Esophagus squamous epithelium (tissue), 5 donors: Measurements from ENCODE around the gene IER5L. TPM values are rescaled to one million over a fixed set of nuclear protein-coding genes. Genes with fewer than 3 reads are reported as not detected.

ENCODE experiments used
- DNase-seq: peaks from one replicate; lab custom pipeline; 2025; lab: John Stamatoyannopoulos, UW
- H3K27ac ChIP-seq, 4 donors: fragments of 200-600 bp; sonication (generic); one replicate each; pipeline ENCODE4 v1.5.1; 2016 to 2019; ENCODE audit warnings: mild to moderate bottlenecking in 1 of 4
- H3K27me3 ChIP-seq, 4 donors: fragments of 200-600 bp; sonication (generic); 1 replicate in 3 of 4; 2 replicates in 1 of 4; pipeline versions ENCODE4 v1.5.1 to v1.6.0; 2017 to 2021; ENCODE audit warnings: antibody characterized with exemption in 1 of 4
- H3K36me3 ChIP-seq, 3 donors: fragments of 200-600 bp; sonication (generic); one replicate each; pipeline ENCODE4 v1.5.1; 2016 to 2019
- H3K4me1 ChIP-seq, 3 donors: fragments of 200-600 bp; sonication (generic); one replicate each; pipeline ENCODE4 v1.5.1; 2017 to 2019
- H3K4me3 ChIP-seq, 4 donors: fragments of 200-600 bp; sonication (generic); 1 replicate in 3 of 4; 2 replicates in 1 of 4; pipeline ENCODE4 v1.5.1; 2016 to 2019; ENCODE audit warnings: mild to moderate bottlenecking in 2 of 4, moderate library complexity in 1 of 4
- H3K9me3 ChIP-seq, 3 donors: fragments of 200-600 bp; sonication (generic); one replicate each; pipeline ENCODE4 v1.5.1; 2016 to 2019
- CTCF ChIP-seq, 6 experiments: fragments of 450-650 bp in 4 of 6; fragments of 200-600 bp in 2 of 6; sonication (generic) in 2 of 6; IDR thresholded peaks; one replicate each; pipeline ENCODE4 v1.5.1; 2016 to 2019; ENCODE audit warnings: antibody characterized with exemption in 6 of 6, mild to moderate bottlenecking in 4 of 6, moderate library complexity in 4 of 6
- POLR2A ChIP-seq, 4 donors: fragments of 450-650 bp; IDR thresholded peaks; one replicate each; pipeline ENCODE4 v1.6.1; 2017; ENCODE audit warnings: antibody characterized with exemption in 4 of 4, mild to moderate bottlenecking in 4 of 4, moderate library complexity in 3 of 4
- WGBS, 2 donors: methylation state at CpG; one replicate each; pipeline ENCODE4 v1.1.5; 2018; 5-methylcytosine and 5-hydroxymethylcytosine counted together
- intact Hi-C: fragments of 100-400 bp; cut with DNase I; formaldehyde crosslinking; loops from one replicate; pipeline ENCODE4 v1.15.0; 2022
- total RNA-seq, 4 donors: library from RNA; depleted of rRNA; stranded (reverse); fragments of >200 nt; gene quantifications; one replicate each; pipeline ENCODE4 v1.1.0, GENCODE V29; 2016
- donor health status: DM: yes; HTN: yes; CAD: no.

IER5L gene
- total RNA-seq, 4 donors from 2014 or later: 6.1 to 8.7 (median 7.2) TPM

- intact Hi-C loops: loop anchor here (5.0 kb wide), 1 partner anchor 33 kb away; no protein-coding TSS in a partner anchor
Observed at GRCh38 chr9:129175515-129175824, 2.6 kb downstream of the IER5L start.

GRCh38 chr9:129174724-129175514 is 3.1 kb downstream of the IER5L start:
- peak overlapping the region; percentile 96 to 100 (median 98) for H3K27ac ChIP-seq
- H3K27me3 ChIP-seq: peaks cover 0 to 5% (median 0%) of the 10 kb centered on the region in 4 donors
- 0 to 3% methylated on average over 31 to 43 of the region's 53 CpGs for WGBS, 2 donors
- H3K4me1 ChIP-seq: peaks cover 21 to 60% (median 28%) of the 10 kb centered on the region in 3 donors
- H3K9me3 ChIP-seq: no peaks in the 10 kb centered on the region
- intact Hi-C loops: loop anchor here (5.0 kb wide), 2 partner anchors 33 to 432 kb away; no protein-coding TSS in a partner anchor
- peak overlapping the region; percentile 68 to 83 (median 78) for H3K4me3 ChIP-seq
- DNase-seq: no peak
- no peaks in the 10 kb centered on the region for H3K36me3 ChIP-seq
- TF ChIP-seq POLR2A (IDR thresholded peaks at IDR 0.05): peak in 2 of 4 donors; percentile 16 to 48
- no peak for TF ChIP-seq CTCF (IDR thresholded peaks at IDR 0.05)

More at GRCh38 chr9:129175515-129175824, 2.6 kb downstream of the IER5L start:
- TF ChIP-seq CTCF (IDR thresholded peaks at IDR 0.05): no peak
- no peak for TF ChIP-seq POLR2A (IDR thresholded peaks at IDR 0.05)
- no peaks in the 10 kb centered on the region for H3K36me3 ChIP-seq
- 0% methylated on average over 10 of the region's 10 CpGs for WGBS, 2 donors
- H3K27me3 ChIP-seq: peaks cover 0 to 5% (median 0%) of the 10 kb centered on the region in 4 donors
- DNase-seq: no peak
- peak overlapping the region; percentile 68 to 83 (median 78) for H3K4me3 ChIP-seq
- peak overlapping the region; percentile 96 to 100 (median 98) for H3K27ac ChIP-seq
- peaks cover 21 to 54% (median 28%) of the 10 kb centered on the region in 3 donors for H3K4me1 ChIP-seq
- no peaks in the 10 kb centered on the region for H3K9me3 ChIP-seq

- intact Hi-C loops: loop anchor here (5.0 kb wide), 1 partner anchor 433 kb away; no protein-coding TSS in a partner anchor
- Histone ChIP-seq H3K36me3 (no peaks in the 10 kb centered on the region), H3K27me3 (peaks cover 0 to 5% (median 0%) of the 10 kb centered on the region in 4 donors), H3K27ac (peak overlapping the region; percentile 96 to 100 (median 98)), H3K9me3 (no peaks in the 10 kb centered on the region), H3K4me1 (peaks cover 21 to 61% (median 28%) of the 10 kb centered on the region in 3 donors), H3K4me3 (peak overlapping the region; percentile 68 to 83 (median 78))
- DNase-seq: peak; percentile 30
- WGBS, 2 donors: 0% methylated on average over 4 of the region's 55 CpGs; no CpG with 5 or more reads in 1 of the 2 donors
- peak in 2 of 4 donors; percentile 32 to 65 for TF ChIP-seq POLR2A (IDR thresholded peaks at IDR 0.05)
- peak; percentile 95 to 99 (median 98) for TF ChIP-seq CTCF (IDR thresholded peaks at IDR 0.05)
Observed at GRCh38 chr9:129174102-129174723, 3.8 kb downstream of the IER5L start.

- peaks cover 0 to 5% (median 0%) of the 10 kb centered on the region in 4 donors for H3K27me3 ChIP-seq
- TF ChIP-seq POLR2A (IDR thresholded peaks at IDR 0.05) (no peak), CTCF (IDR thresholded peaks at IDR 0.05) (no peak)
- peak overlapping the region; percentile 96 to 100 (median 98) for H3K27ac ChIP-seq
- DNase-seq: no peak
- H3K9me3 ChIP-seq: no peaks in the 10 kb centered on the region
- H3K4me3 ChIP-seq: peak overlapping the region; percentile 68 to 83 (median 78)
- intact Hi-C loops: loop anchor here (5.0 kb wide), 1 partner anchor 434 kb away; no protein-coding TSS in a partner anchor
- WGBS, 2 donors: 55 to 61% methylated on average over 4 to 5 of the region's 29 CpGs
- H3K4me1 ChIP-seq: peaks cover 16 to 58% (median 26%) of the 10 kb centered on the region in 3 donors
- H3K36me3 ChIP-seq: no peaks in the 10 kb centered on the region
Observed at GRCh38 chr9:129173296-129174101, 4.6 kb downstream of the IER5L start.
